Mammary epithelial cell (primary cell): Measurements from ENCODE around the gene LHX4.

ENCODE experiments used
- EZH2 ChIP-seq: IDR thresholded peaks from 2 replicates; pipeline ENCODE4 v1.6.1; 2012; ENCODE audit warnings: low read length, inconsistent platforms, borderline replicate concordance
- TF ChIP-seq, protein P1 (sequence below), 2 donors: IDR thresholded peaks in 1 of 2; conservative IDR thresholded peaks in 1 of 2; 2 replicates each; pipeline ENCODE4 v1.5.1; 2011 to 2012; ENCODE audit warnings: inconsistent platforms in 2 of 2, low read length in 2 of 2, mild to moderate bottlenecking in 2 of 2, control low read depth in 1 of 2, low read depth in 1 of 2; ENCODE audit not compliant: insufficient read depth in 1 of 2; ENCODE audit errors: extremely low read depth in 1 of 2

DNA sequence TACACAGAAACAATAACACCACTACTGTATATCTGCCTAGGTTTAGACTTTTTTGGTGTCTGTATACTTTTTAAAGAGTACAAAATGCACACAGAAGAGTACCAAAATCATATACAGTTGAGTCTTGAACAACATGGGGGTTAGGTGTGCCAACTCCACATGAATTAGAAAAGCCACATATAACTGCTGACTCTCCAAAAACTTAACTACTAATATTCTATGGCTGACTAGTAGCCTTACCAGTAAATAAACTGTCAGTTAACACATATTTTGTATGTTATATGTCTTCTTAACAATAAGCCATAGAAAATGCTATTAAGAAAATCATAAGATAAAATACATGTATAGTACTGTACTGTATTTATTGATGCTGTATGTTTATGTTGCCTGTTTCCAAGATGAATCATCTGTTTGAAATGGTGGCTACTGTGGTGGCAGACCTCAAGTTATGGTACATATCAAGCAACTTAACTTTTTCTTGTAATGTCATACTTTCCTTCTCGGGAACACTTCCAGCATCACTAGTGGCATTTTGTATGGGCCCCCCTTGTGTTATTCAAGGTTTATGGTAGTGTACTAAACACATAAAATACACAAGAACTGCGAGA is 71.2 kb downstream of the LHX4 start:
- TF ChIP-seq, protein P1, sequence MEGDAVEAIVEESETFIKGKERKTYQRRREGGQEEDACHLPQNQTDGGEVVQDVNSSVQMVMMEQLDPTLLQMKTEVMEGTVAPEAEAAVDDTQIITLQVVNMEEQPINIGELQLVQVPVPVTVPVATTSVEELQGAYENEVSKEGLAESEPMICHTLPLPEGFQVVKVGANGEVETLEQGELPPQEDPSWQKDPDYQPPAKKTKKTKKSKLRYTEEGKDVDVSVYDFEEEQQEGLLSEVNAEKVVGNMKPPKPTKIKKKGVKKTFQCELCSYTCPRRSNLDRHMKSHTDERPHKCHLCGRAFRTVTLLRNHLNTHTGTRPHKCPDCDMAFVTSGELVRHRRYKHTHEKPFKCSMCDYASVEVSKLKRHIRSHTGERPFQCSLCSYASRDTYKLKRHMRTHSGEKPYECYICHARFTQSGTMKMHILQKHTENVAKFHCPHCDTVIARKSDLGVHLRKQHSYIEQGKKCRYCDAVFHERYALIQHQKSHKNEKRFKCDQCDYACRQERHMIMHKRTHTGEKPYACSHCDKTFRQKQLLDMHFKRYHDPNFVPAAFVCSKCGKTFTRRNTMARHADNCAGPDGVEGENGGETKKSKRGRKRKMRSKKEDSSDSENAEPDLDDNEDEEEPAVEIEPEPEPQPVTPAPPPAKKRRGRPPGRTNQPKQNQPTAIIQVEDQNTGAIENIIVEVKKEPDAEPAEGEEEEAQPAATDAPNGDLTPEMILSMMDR (conservative IDR thresholded peaks at IDR 0.05 in 1 of 2, IDR thresholded peaks at IDR 0.05 in 1 of 2; ENCODE audit: extremely low read depth in 1 of 2, insufficient read depth in 1 of 2, low read depth in 1 of 2, low read length in 2 of 2), result no peak
- no peak for TF ChIP-seq EZH2
